ENCODE measurements around the gene ROR1.

DNA sequence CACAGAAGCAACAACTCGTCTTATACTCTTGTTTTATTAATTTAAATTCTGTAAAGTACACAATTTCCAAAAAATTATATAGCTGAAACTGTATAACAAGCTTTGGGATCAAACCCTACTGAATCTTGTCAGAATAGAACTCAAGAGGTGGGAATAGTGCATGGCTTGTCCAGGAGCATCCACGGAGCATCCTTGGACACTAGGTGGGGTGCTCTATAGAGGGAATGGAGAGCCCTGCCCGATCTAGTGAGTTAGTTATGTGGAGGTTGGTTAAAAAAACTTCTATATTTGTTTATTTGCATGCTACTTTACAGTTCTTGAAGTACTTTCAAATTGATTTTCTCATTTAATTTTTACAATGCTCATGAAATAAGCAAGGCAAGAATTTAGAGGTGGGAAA, 28.3 kb downstream of the ROR1 start:
- no peak for TF ChIP-seq EZH2phosphoT487 (IDR thresholded peaks at IDR 0.05; ENCODE audit: borderline replicate concordance, low read depth, low read length)
- TF ChIP-seq, protein P1, sequence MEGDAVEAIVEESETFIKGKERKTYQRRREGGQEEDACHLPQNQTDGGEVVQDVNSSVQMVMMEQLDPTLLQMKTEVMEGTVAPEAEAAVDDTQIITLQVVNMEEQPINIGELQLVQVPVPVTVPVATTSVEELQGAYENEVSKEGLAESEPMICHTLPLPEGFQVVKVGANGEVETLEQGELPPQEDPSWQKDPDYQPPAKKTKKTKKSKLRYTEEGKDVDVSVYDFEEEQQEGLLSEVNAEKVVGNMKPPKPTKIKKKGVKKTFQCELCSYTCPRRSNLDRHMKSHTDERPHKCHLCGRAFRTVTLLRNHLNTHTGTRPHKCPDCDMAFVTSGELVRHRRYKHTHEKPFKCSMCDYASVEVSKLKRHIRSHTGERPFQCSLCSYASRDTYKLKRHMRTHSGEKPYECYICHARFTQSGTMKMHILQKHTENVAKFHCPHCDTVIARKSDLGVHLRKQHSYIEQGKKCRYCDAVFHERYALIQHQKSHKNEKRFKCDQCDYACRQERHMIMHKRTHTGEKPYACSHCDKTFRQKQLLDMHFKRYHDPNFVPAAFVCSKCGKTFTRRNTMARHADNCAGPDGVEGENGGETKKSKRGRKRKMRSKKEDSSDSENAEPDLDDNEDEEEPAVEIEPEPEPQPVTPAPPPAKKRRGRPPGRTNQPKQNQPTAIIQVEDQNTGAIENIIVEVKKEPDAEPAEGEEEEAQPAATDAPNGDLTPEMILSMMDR (conservative IDR thresholded peaks at IDR 0.05; ENCODE audit: low read length) = no peak

Data from OCI-LY7 (cell line).